ENCODE results near the gene SLC39A11. TPM values are rescaled to one million over a fixed set of nuclear protein-coding genes. Genes with fewer than 3 reads are reported as not detected.

The SLC39A11 gene
- total RNA-seq, 1 donor from 2014 or later = 5.5 TPM

GRCh38 chr17:72699545-72699944 lies 392.9 kb downstream of the SLC39A11 start:
- Histone ChIP-seq H3K4me1 (no peaks in the 10 kb centered on the region), H3K9me3 (ENCODE audit: low read depth) (no peaks in the 10 kb centered on the region), H4K20me1 (ENCODE audit: low read depth) (no peaks in the 10 kb centered on the region), H3K4me3 (no peak overlapping the region), H2AFZ (replicated peaks) (no peak overlapping the region), H3K4me2 (no peak overlapping the region), H3K9ac (no peak overlapping the region), H3K27ac (no peak overlapping the region), H3K79me2 (ENCODE audit: low read depth) (no peaks in the 10 kb centered on the region), H3K36me3 (no peaks in the 10 kb centered on the region), H3F3A (ENCODE audit: low read depth) (no peaks in the 10 kb centered on the region), H3K27me3 (no peaks in the 10 kb centered on the region)
- H3K4me3 Mint-ChIP-seq = no peak overlapping the region
- H3K36me3 Mint-ChIP-seq = no peaks in the 10 kb centered on the region
- H3K27me3 Mint-ChIP-seq (ENCODE audit: insufficient read depth, low read depth) = no peaks in the 10 kb centered on the region
- peaks cover 4% of the 10 kb centered on the region for H3K9me3 Mint-ChIP-seq
- no peak overlapping the region for H3K27ac Mint-ChIP-seq
- DNase-seq (ENCODE audit: low spot score) = no peak
- H3K4me1 Mint-ChIP-seq = peaks cover 8% of the 10 kb centered on the region
- TF ChIP-seq EZH2 (IDR thresholded peaks at IDR 0.05) = no peak
- TF ChIP-seq EZH2phosphoT487 (IDR thresholded peaks at IDR 0.05) = no peak
- TF ChIP-seq CTCF (IDR thresholded peaks at IDR 0.05) = no peak

DNA sequence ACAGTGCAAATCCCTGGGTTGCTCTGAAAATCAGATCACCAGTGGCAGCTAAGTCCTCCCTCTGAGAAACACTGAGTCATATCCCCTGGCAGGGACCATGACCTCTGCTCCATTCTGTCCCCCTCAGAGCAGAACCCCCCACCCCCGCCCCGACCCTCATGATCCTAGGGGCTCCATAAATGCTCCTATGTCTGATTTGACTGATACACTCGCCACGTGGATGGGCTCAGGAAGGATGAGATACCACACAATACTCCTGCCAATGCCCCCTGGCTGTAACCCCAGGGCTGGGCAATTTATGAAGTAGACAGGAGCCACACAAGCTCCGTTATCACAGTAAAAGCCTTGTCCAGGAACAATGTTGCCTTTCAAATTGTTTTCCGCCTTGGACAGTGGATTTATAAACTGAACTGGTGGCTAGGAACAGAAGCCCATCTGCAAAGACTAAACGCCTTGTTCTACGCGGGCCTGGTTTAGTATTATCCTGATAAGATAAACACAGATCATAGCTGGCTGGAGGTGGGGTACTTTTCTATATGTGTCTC lies 394.8 kb downstream of the SLC39A11 start:
- no peaks in the 10 kb centered on the region for H4K20me1 ChIP-seq (ENCODE audit: low read depth)
- no peak overlapping the region for H3K4me3 Mint-ChIP-seq
- no peak overlapping the region for H2AFZ ChIP-seq (replicated peaks)
- no peaks in the 10 kb centered on the region for H3F3A ChIP-seq (ENCODE audit: low read depth)
- TF ChIP-seq CTCF (IDR thresholded peaks at IDR 0.05) = no peak
- TF ChIP-seq EZH2phosphoT487 (IDR thresholded peaks at IDR 0.05) = no peak
- TF ChIP-seq EZH2 (IDR thresholded peaks at IDR 0.05) = no peak
- H3K9ac ChIP-seq = no peak overlapping the region
- no peaks in the 10 kb centered on the region for H3K27me3 ChIP-seq
- peaks cover 2% of the 10 kb centered on the region for H3K27me3 Mint-ChIP-seq (ENCODE audit: insufficient read depth, low read depth)
- no peaks in the 10 kb centered on the region for H3K36me3 ChIP-seq
- H3K27ac ChIP-seq = no peak overlapping the region
- H3K4me1 ChIP-seq = no peaks in the 10 kb centered on the region
- peaks cover 4% of the 10 kb centered on the region for H3K9me3 Mint-ChIP-seq
- no peaks in the 10 kb centered on the region for H3K36me3 Mint-ChIP-seq
- H3K79me2 ChIP-seq (ENCODE audit: low read depth) = no peaks in the 10 kb centered on the region
- DNase-seq (ENCODE audit: low spot score) = no peak
- H3K27ac Mint-ChIP-seq = no peak overlapping the region
- peaks cover 16% of the 10 kb centered on the region for H3K4me1 Mint-ChIP-seq
- no peaks in the 10 kb centered on the region for H3K9me3 ChIP-seq (ENCODE audit: low read depth)
- no peak overlapping the region for H3K4me2 ChIP-seq
- no peak overlapping the region for H3K4me3 ChIP-seq

DNA sequence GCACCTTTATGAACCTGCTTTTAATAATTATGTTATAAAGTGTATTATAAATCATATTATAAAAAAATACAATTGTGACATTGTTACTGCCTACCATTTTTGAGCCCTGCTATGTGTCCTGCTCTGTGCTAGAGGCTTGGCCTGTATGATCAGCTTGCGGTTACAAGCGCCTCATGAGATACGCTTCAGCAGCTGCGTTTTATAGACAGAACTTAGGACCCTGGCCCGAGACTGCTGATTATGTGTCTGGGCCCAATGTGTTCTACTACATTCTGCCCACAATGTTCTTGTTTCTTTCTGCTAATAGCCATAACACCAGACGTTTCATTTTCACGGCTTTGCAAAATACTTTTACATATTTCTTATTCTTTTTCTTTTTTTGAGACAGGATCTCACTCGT lies 395.8 kb downstream of the SLC39A11 start:
- no peak overlapping the region for H3K9ac ChIP-seq
- H3K4me2 ChIP-seq = no peak overlapping the region
- H3K27me3 ChIP-seq = no peaks in the 10 kb centered on the region
- H3K9me3 ChIP-seq (ENCODE audit: low read depth) = no peaks in the 10 kb centered on the region
- Mint-ChIP-seq H3K4me3 (no peak overlapping the region), H3K36me3 (no peaks in the 10 kb centered on the region), H3K27ac (no peak overlapping the region), H3K4me1 (peaks cover 18% of the 10 kb centered on the region), H3K27me3 (ENCODE audit: insufficient read depth, low read depth) (peaks cover 2% of the 10 kb centered on the region), H3K9me3 (peaks cover 4% of the 10 kb centered on the region)
- no peak for DNase-seq (ENCODE audit: low spot score)
- H3K4me3 ChIP-seq = no peak overlapping the region
- no peaks in the 10 kb centered on the region for H3F3A ChIP-seq (ENCODE audit: low read depth)
- no peak overlapping the region for H2AFZ ChIP-seq (replicated peaks)
- no peaks in the 10 kb centered on the region for H3K79me2 ChIP-seq (ENCODE audit: low read depth)
- H3K36me3 ChIP-seq = no peaks in the 10 kb centered on the region
- TF ChIP-seq EZH2 (IDR thresholded peaks at IDR 0.05) (no peak), CTCF (IDR thresholded peaks at IDR 0.05) (no peak), EZH2phosphoT487 (IDR thresholded peaks at IDR 0.05) (no peak)
- no peaks in the 10 kb centered on the region for H4K20me1 ChIP-seq (ENCODE audit: low read depth)
- H3K27ac ChIP-seq = no peak overlapping the region
- H3K4me1 ChIP-seq = no peaks in the 10 kb centered on the region
